ENCODE measurements around the gene PARD3B.

Gene PARD3B

DNA sequence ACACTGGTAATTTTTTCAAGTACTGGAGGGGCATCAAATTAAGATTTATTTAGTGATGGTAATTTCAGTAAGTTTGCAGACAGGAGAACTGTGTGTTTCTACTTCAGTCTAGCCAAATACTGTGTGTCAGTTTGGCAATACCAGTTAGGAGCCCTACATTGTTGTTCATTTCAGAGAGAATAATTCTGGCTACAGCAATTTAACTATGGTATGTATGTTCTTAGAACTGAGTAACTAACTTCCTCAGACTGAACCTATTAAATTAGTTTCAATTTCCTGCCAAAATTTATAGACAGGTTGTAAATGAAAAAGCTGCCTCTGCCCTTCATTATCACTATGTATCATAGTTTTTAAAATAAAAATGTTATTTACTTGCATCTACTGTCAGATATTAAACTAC lies 332.4 kb downstream of the PARD3B start:
- no peak for TF ChIP-seq JUND (IDR thresholded peaks at IDR 0.05; ENCODE audit: low read depth)
- in situ Hi-C loops (cut with HindIII; ENCODE audit: low pct_unique_long_range_greater_than_20kb, low sequenced_read_pairs): no loop called here

DNA sequence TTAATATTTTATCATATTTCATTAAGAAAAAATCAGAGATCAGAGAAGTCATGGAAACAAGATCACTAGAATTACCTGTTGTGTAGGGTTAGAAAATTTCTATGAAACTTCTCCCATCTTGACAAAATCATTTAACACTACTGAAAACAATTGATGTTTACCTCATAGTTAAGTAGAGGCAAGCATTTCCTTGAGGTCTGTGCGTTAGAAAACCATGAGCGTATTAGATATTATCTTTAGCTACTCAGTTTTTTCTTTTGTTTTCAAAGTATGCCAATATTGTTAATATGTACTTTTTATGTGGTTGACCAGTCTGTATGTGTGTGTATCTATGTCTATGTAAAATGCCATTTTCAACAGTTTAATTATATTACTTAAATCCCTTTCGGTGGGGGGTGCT lies 335.7 kb downstream of the PARD3B start:
- in situ Hi-C loops (cut with HindIII; ENCODE audit: low pct_unique_long_range_greater_than_20kb, low sequenced_read_pairs): no loop called here
- no peak for TF ChIP-seq JUND (IDR thresholded peaks at IDR 0.05; ENCODE audit: low read depth)
- no peak for DNase-seq (ENCODE audit: low read depth in 1 of 2, low spot score in 1 of 2)

More for the DNA sequence above, 332.4 kb downstream of the PARD3B start:
- no peak for DNase-seq (ENCODE audit: low read depth in 1 of 2, low spot score in 1 of 2)

DNA sequence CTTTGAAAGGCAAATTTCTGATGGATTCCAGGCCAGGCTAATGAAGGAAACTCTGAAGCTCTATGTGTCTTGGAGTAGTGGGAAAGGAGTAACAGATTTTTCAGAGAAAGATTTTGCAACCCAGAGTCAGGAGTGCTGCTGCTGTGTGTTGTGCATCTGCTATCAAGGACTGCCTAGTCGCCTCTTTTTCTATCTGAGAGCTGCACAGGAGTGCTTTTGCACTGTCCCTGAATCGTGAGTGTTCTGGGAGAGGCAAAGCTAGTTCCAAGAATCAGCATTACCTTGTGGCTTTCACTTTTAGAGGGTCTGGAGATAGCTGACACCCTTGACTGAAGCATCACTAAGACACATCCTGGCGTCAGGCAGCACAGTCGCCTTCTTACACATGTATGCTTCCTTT lies 336.4 kb downstream of the PARD3B start:
- in situ Hi-C loops (cut with HindIII; ENCODE audit: low pct_unique_long_range_greater_than_20kb, low sequenced_read_pairs): no loop called here
- DNase-seq (ENCODE audit: low read depth in 1 of 2, low spot score in 1 of 2): no peak
- no peak for TF ChIP-seq JUND (IDR thresholded peaks at IDR 0.05; ENCODE audit: low read depth)

DNA sequence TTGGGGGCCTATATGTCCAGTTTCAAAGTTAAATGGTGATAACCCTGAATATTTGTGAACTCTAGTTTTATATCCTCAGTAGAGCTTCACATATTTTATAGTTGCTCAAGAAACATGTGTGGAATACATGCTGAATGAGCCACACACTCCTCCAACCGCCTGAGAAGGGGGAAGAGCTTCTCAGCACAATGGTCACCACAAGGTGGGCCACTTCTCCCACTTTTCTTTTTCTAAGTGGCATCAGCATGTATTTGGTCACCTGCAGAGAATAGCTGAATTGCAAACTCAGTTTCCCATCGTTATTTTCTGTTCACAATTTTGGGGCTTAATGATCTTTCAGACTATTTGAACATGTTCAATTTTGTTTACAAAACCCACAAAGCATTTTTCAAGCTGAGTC lies 340.5 kb downstream of the PARD3B start:
- in situ Hi-C loops (cut with HindIII; ENCODE audit: low pct_unique_long_range_greater_than_20kb, low sequenced_read_pairs): no loop called here
- TF ChIP-seq JUND (IDR thresholded peaks at IDR 0.05; ENCODE audit: low read depth): no peak
- DNase-seq (ENCODE audit: low read depth in 1 of 2, low spot score in 1 of 2): no peak

DNA sequence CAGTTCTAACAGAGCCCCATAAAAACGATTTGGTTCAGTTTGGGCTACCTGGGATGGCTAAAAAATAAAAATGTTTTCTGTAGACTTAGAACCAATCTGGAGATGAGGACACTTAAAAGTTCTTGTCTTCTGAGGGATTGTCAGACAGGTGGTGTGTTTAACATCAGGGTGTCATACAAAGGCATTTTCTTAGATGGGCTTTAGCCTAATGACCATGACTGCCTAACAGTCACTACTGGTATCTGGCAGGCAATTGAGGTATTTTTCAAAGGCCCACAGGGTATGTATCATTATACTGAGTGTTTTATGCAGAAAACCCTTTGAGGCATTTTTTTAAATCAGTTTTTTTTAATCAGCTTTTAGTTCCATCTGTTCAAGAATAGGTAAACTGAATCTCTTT lies 341.4 kb downstream of the PARD3B start:
- in situ Hi-C loops (cut with HindIII; ENCODE audit: low pct_unique_long_range_greater_than_20kb, low sequenced_read_pairs): no loop called here
- no peak for TF ChIP-seq JUND (IDR thresholded peaks at IDR 0.05; ENCODE audit: low read depth)
- DNase-seq (ENCODE audit: low read depth in 1 of 2, low spot score in 1 of 2): no peak

- no peak for DNase-seq (ENCODE audit: low read depth in 1 of 2, low spot score in 1 of 2)
- in situ Hi-C loops (cut with HindIII; ENCODE audit: low pct_unique_long_range_greater_than_20kb, low sequenced_read_pairs): no loop called here
- no peak for TF ChIP-seq JUND (IDR thresholded peaks at IDR 0.05; ENCODE audit: low read depth)
These were observed 342.9 kb downstream of the PARD3B start for GRCh38 chr2:204888222-204888621.

DNA sequence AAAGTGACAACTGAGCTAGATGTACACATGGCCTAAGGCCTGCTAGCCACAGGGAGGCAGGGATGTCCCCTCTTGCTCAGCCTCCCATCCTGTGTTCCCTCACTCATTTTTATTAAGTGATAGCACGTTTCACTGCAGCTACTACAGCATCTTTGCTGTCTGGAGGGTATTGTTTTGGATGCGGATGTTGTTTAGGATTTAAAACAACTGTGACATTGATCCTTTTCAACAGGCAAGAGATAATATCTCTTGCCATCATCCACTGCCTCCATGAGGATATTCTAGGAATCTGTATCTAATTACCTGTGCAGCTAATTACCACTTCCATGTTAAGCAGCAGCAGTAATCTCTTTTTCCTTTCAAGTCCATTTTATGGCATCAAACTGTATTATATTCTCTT lies 345.4 kb downstream of the PARD3B start:
- DNase-seq (ENCODE audit: low read depth in 1 of 2, low spot score in 1 of 2): no peak
- TF ChIP-seq JUND (IDR thresholded peaks at IDR 0.05; ENCODE audit: low read depth): no peak
- in situ Hi-C loops (cut with HindIII; ENCODE audit: low pct_unique_long_range_greater_than_20kb, low sequenced_read_pairs): no loop called here

GRCh38 chr2:204891739-204892138 lies 346.5 kb downstream of the PARD3B start:
- TF ChIP-seq JUND (IDR thresholded peaks at IDR 0.05; ENCODE audit: low read depth): no peak
- in situ Hi-C loops (cut with HindIII; ENCODE audit: low pct_unique_long_range_greater_than_20kb, low sequenced_read_pairs): no loop called here
- DNase-seq (ENCODE audit: low read depth in 1 of 2, low spot score in 1 of 2): no peak

- in situ Hi-C loops (cut with HindIII; ENCODE audit: low pct_unique_long_range_greater_than_20kb, low sequenced_read_pairs): no loop called here
- TF ChIP-seq JUND (IDR thresholded peaks at IDR 0.05; ENCODE audit: low read depth): no peak
- no peak for DNase-seq (ENCODE audit: low read depth in 1 of 2, low spot score in 1 of 2)
These were observed 347.4 kb downstream of the PARD3B start for GRCh38 chr2:204892506-204893255.

DNA sequence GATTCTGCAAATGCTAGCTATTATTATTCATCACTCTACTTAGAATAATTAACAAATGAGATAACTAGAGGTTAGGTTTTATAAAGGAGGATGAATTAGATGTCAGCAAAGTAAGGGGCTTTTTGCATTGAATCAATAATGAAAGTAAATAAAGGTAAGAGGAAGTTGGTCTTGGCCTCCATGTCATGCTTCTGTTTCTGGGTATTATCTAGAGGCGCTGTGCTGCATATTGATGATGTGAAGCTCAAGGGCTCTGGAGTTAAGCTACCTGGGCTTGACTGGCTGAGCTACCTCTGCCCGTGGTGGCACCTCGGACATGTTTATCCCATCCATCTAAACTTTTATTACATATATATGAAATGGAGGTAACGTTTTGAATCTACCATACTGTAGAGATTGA lies 350.9 kb downstream of the PARD3B start:
- in situ Hi-C loops (cut with HindIII; ENCODE audit: low pct_unique_long_range_greater_than_20kb, low sequenced_read_pairs): no loop called here
- no peak for DNase-seq (ENCODE audit: low read depth in 1 of 2, low spot score in 1 of 2)
- TF ChIP-seq JUND (IDR thresholded peaks at IDR 0.05; ENCODE audit: low read depth): no peak

DNA sequence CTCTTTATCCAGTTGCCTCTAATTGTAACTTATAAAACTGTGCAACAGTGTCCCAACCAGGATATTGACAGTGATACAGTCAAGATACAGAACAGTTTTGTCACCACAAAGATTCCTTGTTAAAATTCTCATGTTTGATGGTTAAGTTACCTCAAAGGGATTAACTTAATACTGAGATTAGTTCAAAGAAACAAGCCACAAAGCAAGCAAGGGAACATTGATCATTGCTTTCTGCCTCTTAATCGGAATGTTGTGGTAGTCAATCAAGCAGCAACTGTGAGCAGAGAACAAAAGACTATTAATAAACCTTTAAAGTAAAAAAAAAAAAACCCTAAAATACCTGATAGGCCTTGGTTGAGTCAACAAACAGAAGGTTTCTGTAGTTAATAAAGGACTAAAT lies 352.3 kb downstream of the PARD3B start:
- in situ Hi-C loops (cut with HindIII; ENCODE audit: low pct_unique_long_range_greater_than_20kb, low sequenced_read_pairs): no loop called here
- TF ChIP-seq JUND (IDR thresholded peaks at IDR 0.05; ENCODE audit: low read depth): no peak
- DNase-seq (ENCODE audit: low read depth in 1 of 2, low spot score in 1 of 2): no peak

- TF ChIP-seq JUND (IDR thresholded peaks at IDR 0.05; ENCODE audit: low read depth): no peak
- in situ Hi-C loops (cut with HindIII; ENCODE audit: low pct_unique_long_range_greater_than_20kb, low sequenced_read_pairs): no loop called here
- no peak for DNase-seq (ENCODE audit: low read depth in 1 of 2, low spot score in 1 of 2)
These were observed 353.8 kb downstream of the PARD3B start for GRCh38 chr2:204898928-204899640.

GRCh38 chr2:204899983-204900382 lies 354.7 kb downstream of the PARD3B start:
- in situ Hi-C loops (cut with HindIII; ENCODE audit: low pct_unique_long_range_greater_than_20kb, low sequenced_read_pairs): no loop called here
- DNase-seq (ENCODE audit: low read depth in 1 of 2, low spot score in 1 of 2): no peak
- no peak for TF ChIP-seq JUND (IDR thresholded peaks at IDR 0.05; ENCODE audit: low read depth)
